ENCODE measurements around the gene ROBO2.

ROBO2 gene

DNA sequence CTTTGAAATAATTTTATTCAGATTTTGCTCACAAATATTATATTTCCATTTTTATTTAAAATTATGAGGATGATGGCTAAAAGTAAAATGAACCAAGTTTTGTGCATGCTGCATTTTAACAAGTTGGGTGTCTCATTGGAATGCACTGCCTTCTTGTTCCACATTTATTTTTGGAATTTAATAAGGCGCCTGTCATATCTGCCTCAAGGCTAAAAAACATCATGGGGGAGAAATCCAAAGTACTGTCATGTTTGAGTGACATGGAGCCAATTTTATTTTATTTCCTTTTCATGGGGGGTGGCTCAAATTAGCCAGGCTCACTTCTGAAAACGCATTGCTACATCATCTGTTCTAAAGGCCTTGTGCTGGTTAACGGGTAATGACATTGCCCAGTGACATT, 205.1 kb downstream of the ROBO2 start:
- TF ChIP-seq TARDBP (IDR thresholded peaks at IDR 0.05) (no peak), CTBP1 (IDR thresholded peaks at IDR 0.05; ENCODE audit: borderline replicate concordance) (no peak), ELF4 (IDR thresholded peaks at IDR 0.05) (no peak), SP1 (IDR thresholded peaks at IDR 0.05) (no peak), FOXM1 (IDR thresholded peaks at IDR 0.05; ENCODE audit: borderline replicate concordance) (no peak), BHLHE40 (IDR thresholded peaks at IDR 0.05; ENCODE audit: borderline replicate concordance) (no peak)
- TF ChIP-seq, protein P1, sequence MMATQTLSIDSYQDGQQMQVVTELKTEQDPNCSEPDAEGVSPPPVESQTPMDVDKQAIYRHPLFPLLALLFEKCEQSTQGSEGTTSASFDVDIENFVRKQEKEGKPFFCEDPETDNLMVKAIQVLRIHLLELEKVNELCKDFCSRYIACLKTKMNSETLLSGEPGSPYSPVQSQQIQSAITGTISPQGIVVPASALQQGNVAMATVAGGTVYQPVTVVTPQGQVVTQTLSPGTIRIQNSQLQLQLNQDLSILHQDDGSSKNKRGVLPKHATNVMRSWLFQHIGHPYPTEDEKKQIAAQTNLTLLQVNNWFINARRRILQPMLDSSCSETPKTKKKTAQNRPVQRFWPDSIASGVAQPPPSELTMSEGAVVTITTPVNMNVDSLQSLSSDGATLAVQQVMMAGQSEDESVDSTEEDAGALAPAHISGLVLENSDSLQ (IDR thresholded peaks at IDR 0.05): peak; percentile 47; the same call in 1 of the 2 replicates
- CTCF ChIA-PET: no interaction called here
- POLR2A ChIA-PET: no interaction called here
- no peak for DNase-seq (ENCODE audit: extremely low spot score)

DNA sequence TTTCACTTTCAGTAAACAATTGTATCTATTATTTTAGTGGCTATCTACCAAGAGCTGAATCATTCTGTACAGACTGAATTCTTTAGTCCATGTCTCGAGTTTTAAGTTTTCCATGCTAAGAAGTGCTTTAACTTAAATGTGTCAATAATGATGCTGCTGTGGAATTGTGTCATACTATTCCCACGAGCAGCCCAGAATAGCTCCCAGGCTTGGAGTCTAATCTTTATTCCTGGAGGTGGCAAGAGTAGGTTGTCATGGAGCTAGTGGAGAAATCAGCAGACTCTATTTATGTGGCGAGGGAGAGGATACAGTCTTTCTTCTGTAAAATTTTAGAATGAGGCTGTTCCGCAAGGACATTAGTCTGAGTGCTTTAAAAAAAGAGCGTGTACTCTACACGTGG, 207.2 kb downstream of the ROBO2 start:
- CTCF ChIA-PET: interaction anchor here (0.6 to 1.0 kb wide), 2 partner anchors 88 to 203 kb away, joined by 3 to 4 read pairs; no protein-coding TSS in a partner anchor
- no peak for TF ChIP-seq ELF4 (IDR thresholded peaks at IDR 0.05)
- no peak for TF ChIP-seq SP1 (IDR thresholded peaks at IDR 0.05)
- no peak for TF ChIP-seq NFRKB (IDR thresholded peaks at IDR 0.05)

DNA sequence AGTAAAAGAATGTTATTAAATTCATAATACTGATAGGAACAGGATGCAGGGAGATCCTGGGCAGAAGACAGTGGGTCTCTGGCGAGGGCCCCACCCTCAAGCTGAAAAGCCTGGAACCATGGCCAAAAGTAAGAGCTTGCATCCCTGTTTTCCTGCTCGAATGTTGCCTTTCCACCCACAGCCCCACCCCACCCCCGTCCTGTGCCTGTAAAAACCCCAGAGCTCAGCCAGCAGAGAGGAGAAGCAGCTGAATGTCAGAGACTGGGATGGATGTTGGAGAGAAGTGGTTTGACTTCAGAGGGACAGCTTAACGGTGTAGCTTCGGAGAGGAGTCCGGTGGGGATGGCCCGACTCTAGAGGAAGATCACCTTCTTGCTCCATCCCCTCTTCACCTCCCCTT, 207.9 kb downstream of the ROBO2 start:
- ChIA-PET POLR2A (interaction anchor here (1.0 to 1.4 kb wide), 3 partner anchors 10 to 209 kb away, joined by 3 to 7 read pairs (median 4); no protein-coding TSS in a partner anchor), CTCF (interaction anchor here (0.8 to 0.9 kb wide), 2 partner anchors 89 to 170 kb away, joined by 3 read pairs; no protein-coding TSS in a partner anchor)
- no peak for DNase-seq (ENCODE audit: extremely low spot score)
- TF ChIP-seq LEF1 (IDR thresholded peaks at IDR 0.05; ENCODE audit: borderline replicate concordance): no peak
- TF ChIP-seq NFRKB (IDR thresholded peaks at IDR 0.05): no peak
- TF ChIP-seq TARDBP (IDR thresholded peaks at IDR 0.05): no peak
- TF ChIP-seq FOXK2 (IDR thresholded peaks at IDR 0.05): no peak
- TF ChIP-seq L3MBTL2 (conservative IDR thresholded peaks at IDR 0.05): no peak
- TF ChIP-seq FOXM1 (IDR thresholded peaks at IDR 0.05; ENCODE audit: borderline replicate concordance): no peak
- TF ChIP-seq, protein P1 (IDR thresholded peaks at IDR 0.05): no peak
- no peak for TF ChIP-seq FOXA1 (IDR thresholded peaks at IDR 0.05)
- TF ChIP-seq ZNF384 (IDR thresholded peaks at IDR 0.05): no peak
- TF ChIP-seq CTBP1 (IDR thresholded peaks at IDR 0.05; ENCODE audit: borderline replicate concordance): no peak
- no peak for TF ChIP-seq SUZ12 (IDR thresholded peaks at IDR 0.05)
- no peak for TF ChIP-seq SP1 (IDR thresholded peaks at IDR 0.05)
- no peak for TF ChIP-seq ELF4 (IDR thresholded peaks at IDR 0.05)
- TF ChIP-seq BHLHE40 (IDR thresholded peaks at IDR 0.05; ENCODE audit: borderline replicate concordance): no peak
- no peak for TF ChIP-seq ARNT (IDR thresholded peaks at IDR 0.05)
- TF ChIP-seq HDGF (IDR thresholded peaks at IDR 0.05; ENCODE audit: borderline replicate concordance): no peak

More for the DNA sequence above, 207.2 kb downstream of the ROBO2 start:
- DNase-seq (ENCODE audit: extremely low spot score): no peak
- POLR2A ChIA-PET: interaction anchor here (1.3 kb wide), 1 partner anchor 42 kb away, joined by 3 read pairs; no protein-coding TSS in a partner anchor

DNA sequence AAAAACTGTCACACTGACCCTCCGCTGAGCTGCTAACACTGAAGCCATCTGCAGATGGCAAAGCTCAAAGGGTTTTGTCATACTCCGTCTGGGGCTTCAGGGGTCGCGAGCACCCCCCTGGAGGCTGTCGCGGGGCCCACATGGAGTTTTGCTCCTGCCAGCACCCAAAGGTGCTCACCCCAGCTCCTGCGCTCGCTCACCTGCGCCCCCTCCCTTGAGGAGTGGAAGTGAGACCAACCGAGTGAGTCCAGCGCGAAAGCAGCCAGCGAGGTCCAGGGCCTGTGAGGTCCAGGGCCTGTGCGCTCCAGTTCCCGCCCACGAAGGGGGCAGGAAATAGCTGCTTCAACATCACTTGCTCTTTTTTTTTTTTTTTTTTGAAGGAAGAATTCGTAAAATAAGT, 208.5 kb downstream of the ROBO2 start:
- ChIA-PET POLR2A (interaction anchor here (1.0 to 1.4 kb wide), 3 partner anchors 9 to 209 kb away, joined by 3 to 7 read pairs (median 4); no protein-coding TSS in a partner anchor), CTCF (interaction anchor here (0.8 to 0.9 kb wide), 2 partner anchors 89 to 171 kb away, joined by 3 read pairs; no protein-coding TSS in a partner anchor)
- DNase-seq (ENCODE audit: extremely low spot score): no peak
- no peak for TF ChIP-seq FOXA1 (IDR thresholded peaks at IDR 0.05)

DNA sequence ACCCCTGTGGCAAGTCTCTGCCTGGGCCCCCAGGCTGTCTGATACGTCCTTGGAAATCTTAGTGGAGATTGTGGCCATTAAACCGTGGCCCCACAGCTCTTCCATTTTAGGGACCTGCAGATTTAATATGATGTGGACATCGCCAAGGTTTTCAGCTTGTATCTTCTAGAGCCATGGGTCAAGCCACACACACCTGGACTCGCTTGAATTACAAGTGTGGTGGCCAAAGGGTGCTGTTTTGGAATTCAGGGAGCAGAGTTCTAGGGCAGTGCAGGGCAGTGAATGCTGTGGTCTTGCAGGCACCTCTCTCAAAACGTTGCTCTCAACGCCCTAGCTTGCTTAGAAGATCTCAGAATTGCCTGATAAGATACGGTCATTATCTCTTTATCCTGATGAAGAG, 211.2 kb downstream of the ROBO2 start:
- ChIA-PET CTCF (interaction anchor here (0.6 kb wide), 1 partner anchor 68 kb away, joined by 3 read pairs; no protein-coding TSS in a partner anchor), POLR2A (interaction anchor here (2.3 kb wide), 1 partner anchor 212 kb away, joined by 11 read pairs; the partner anchor contains the start of gene ROBO2)
- TF ChIP-seq SP1 (IDR thresholded peaks at IDR 0.05) (no peak), FOXA1 (IDR thresholded peaks at IDR 0.05) (no peak), ZNF384 (IDR thresholded peaks at IDR 0.05) (no peak), FOXK2 (IDR thresholded peaks at IDR 0.05) (no peak), FOXM1 (IDR thresholded peaks at IDR 0.05; ENCODE audit: borderline replicate concordance) (no peak), ELF4 (IDR thresholded peaks at IDR 0.05) (no peak), CTBP1 (IDR thresholded peaks at IDR 0.05; ENCODE audit: borderline replicate concordance) (no peak), TARDBP (IDR thresholded peaks at IDR 0.05) (no peak)
- DNase-seq (ENCODE audit: extremely low spot score): no peak

DNA sequence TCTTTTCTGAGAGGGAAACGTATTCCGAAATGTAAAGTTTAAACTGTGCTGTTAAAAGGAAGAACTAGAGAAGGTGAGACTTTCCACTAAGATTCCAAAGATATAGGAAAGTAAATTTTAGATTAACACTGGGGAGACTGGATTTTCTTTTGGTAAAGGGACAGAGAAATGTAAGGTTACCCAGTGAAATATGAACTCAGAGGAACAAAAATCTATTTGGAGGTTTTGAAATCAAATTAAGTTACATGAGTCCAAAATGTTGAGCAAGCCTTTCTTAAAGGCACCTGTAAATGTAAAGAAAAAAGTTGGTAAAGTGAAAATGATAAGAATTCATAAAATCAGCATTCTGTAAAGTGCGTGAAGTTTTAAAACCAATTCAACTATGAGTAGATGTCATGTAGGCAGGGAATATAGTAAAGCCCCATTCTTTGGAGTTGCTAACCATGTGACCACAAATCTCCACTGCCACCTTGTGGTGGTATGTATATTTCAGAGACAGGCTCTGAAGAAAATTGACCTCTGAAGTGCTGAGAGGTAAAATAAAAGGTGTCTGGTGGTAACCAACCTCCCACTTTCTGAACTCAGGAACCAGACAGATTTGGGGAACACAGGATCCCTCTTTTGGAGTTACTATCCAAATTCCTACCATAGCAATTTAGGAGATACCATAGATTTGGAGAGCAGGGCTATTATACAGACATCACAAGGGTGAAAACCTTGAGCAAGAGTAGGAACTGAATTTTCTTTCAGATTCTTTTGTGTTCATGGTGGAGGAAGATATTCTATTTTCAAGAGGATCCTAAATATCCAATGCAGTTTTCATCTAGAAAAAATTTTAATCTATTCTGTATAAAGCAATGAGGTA, 215.3 kb downstream of the ROBO2 start:
- POLR2A ChIA-PET: no interaction called here
- peak; percentile 58 for DNase-seq (ENCODE audit: extremely low spot score)
- CTCF ChIA-PET: interaction anchor here (2.7 kb wide), 1 partner anchor 213 kb away, joined by 12 read pairs; no protein-coding TSS in a partner anchor
- no peak for TF ChIP-seq ZNF384 (IDR thresholded peaks at IDR 0.05)
- no peak for TF ChIP-seq TARDBP (IDR thresholded peaks at IDR 0.05)
- no peak for TF ChIP-seq ARNT (IDR thresholded peaks at IDR 0.05)
- no peak for TF ChIP-seq SUZ12 (IDR thresholded peaks at IDR 0.05)
- TF ChIP-seq BHLHE40 (IDR thresholded peaks at IDR 0.05; ENCODE audit: borderline replicate concordance): no peak
- no peak for TF ChIP-seq HDGF (IDR thresholded peaks at IDR 0.05; ENCODE audit: borderline replicate concordance)
- no peak for TF ChIP-seq FOXA1 (IDR thresholded peaks at IDR 0.05)
- no peak for TF ChIP-seq NFRKB (IDR thresholded peaks at IDR 0.05)
- no peak for TF ChIP-seq ELF4 (IDR thresholded peaks at IDR 0.05)
- no peak for TF ChIP-seq SP1 (IDR thresholded peaks at IDR 0.05)
- no peak for TF ChIP-seq FOXK2 (IDR thresholded peaks at IDR 0.05)
- TF ChIP-seq FOXM1 (IDR thresholded peaks at IDR 0.05; ENCODE audit: borderline replicate concordance): no peak
- no peak for TF ChIP-seq LEF1 (IDR thresholded peaks at IDR 0.05; ENCODE audit: borderline replicate concordance)
- TF ChIP-seq, protein P1 (IDR thresholded peaks at IDR 0.05): no peak
- TF ChIP-seq L3MBTL2 (conservative IDR thresholded peaks at IDR 0.05): no peak
- TF ChIP-seq CTBP1 (IDR thresholded peaks at IDR 0.05; ENCODE audit: borderline replicate concordance): no peak

Measured in HEK293T (cell line).